ENCODE data around the gene MYADML2. TPM values are rescaled to one million over a fixed set of nuclear protein-coding genes. Genes with fewer than 3 reads are reported as not detected.

MYADML2 gene
- total RNA-seq, 1 experiment from 2014 or later = 0.46 TPM

- Mint-ChIP-seq H3K9me3 (no peaks in the 10 kb centered on the region), H3K36me3 (peaks cover 16% of the 10 kb centered on the region), H3K27ac (peak overlapping the region; percentile 93), H3K4me1 (peaks cover 22% of the 10 kb centered on the region), H3K4me3 (peak overlapping the region; percentile 70; the same call in 1 of the 2 replicates), H3K27me3 (ENCODE audit: low read depth) (no peaks in the 10 kb centered on the region)
- no peak for TF ChIP-seq PRRX2 (CRISPR knock-in tag; IDR thresholded peaks at IDR 0.05)
- no peak for TF ChIP-seq ZNF532 (CRISPR knock-in tag; IDR thresholded peaks at IDR 0.05; ENCODE audit: borderline replicate concordance)
- no peak for TF ChIP-seq GABPB1 (CRISPR knock-in tag; IDR thresholded peaks at IDR 0.05)
- TF ChIP-seq ZBTB43 (CRISPR knock-in tag; IDR thresholded peaks at IDR 0.05) = no peak
- TF ChIP-seq ZNF317 (CRISPR knock-in tag; IDR thresholded peaks at IDR 0.05; ENCODE audit: borderline replicate concordance, low read depth) = no peak
- TF ChIP-seq ERG (CRISPR knock-in tag; IDR thresholded peaks at IDR 0.05) = no peak
- TF ChIP-seq CTCF (IDR thresholded peaks at IDR 0.05) = no peak
- no peak for TF ChIP-seq PRDM15 (CRISPR knock-in tag; IDR thresholded peaks at IDR 0.05)
- no peak for TF ChIP-seq USF2 (CRISPR knock-in tag; IDR thresholded peaks at IDR 0.05)
- no peak for TF ChIP-seq OVOL2 (CRISPR knock-in tag; IDR thresholded peaks at IDR 0.05; ENCODE audit: borderline replicate concordance)
- TF ChIP-seq E2F5 (CRISPR knock-in tag; IDR thresholded peaks at IDR 0.05) = no peak
- no peak for TF ChIP-seq ESRRA (CRISPR knock-in tag; IDR thresholded peaks at IDR 0.05; ENCODE audit: borderline replicate concordance)
- TF ChIP-seq FOXP1 (CRISPR knock-in tag; IDR thresholded peaks at IDR 0.05; ENCODE audit: borderline replicate concordance) = no peak
- TF ChIP-seq ZNF416 (CRISPR knock-in tag; IDR thresholded peaks at IDR 0.05) = no peak
- no peak for TF ChIP-seq NR3C1 (CRISPR knock-in tag; conservative IDR thresholded peaks at IDR 0.05; ENCODE audit: low read depth)
- TF ChIP-seq ZNF423 (CRISPR knock-in tag; IDR thresholded peaks at IDR 0.05) = no peak
- no peak for TF ChIP-seq HMGXB4 (CRISPR knock-in tag; IDR thresholded peaks at IDR 0.05)
- TF ChIP-seq MXD4 (CRISPR knock-in tag; IDR thresholded peaks at IDR 0.05; ENCODE audit: borderline replicate concordance) = no peak
- TF ChIP-seq ZNF396 (CRISPR knock-in tag; IDR thresholded peaks at IDR 0.05; ENCODE audit: borderline replicate concordance) = no peak
- CTCF ChIA-PET = no interaction called here
- ATAC-seq = no peak
- POLR2A ChIA-PET = no interaction called here
- no peak for DNase-seq (ENCODE audit: low spot score)
Measured at GRCh38 chr17:81918832-81919545, 28.0 kb downstream of the MYADML2 start.
